Measurements from ENCODE around the gene MSMB.

- TF ChIP-seq POLR2A (IDR thresholded peaks at IDR 0.05) (no peak), CTCF (IDR thresholded peaks at IDR 0.05) (no peak)
Measured at GRCh38 chr10:46068905-46069304, 22.8 kb upstream of the MSMB start.

Data from suprapubic skin (tissue), 3 donors.